Hepatocyte (in vitro differentiated cells): Measurements from ENCODE around the gene TLCD1.

Experiments used
- CTCF ChIP-seq: fragments of 200-600 bp; sonication (generic); IDR thresholded peaks from 2 replicates; pipeline ENCODE4 v1.5.1; 2016; ENCODE audit warnings: antibody characterized with exemption, mild to moderate bottlenecking; ENCODE audit not compliant: poor library complexity
- EZH2 ChIP-seq: fragments of 200-600 bp; sonication (generic); IDR thresholded peaks from 2 replicates; pipeline ENCODE4 v1.6.1; 2016; ENCODE audit warnings: antibody characterized with exemption, mild to moderate bottlenecking, borderline replicate concordance

DNA sequence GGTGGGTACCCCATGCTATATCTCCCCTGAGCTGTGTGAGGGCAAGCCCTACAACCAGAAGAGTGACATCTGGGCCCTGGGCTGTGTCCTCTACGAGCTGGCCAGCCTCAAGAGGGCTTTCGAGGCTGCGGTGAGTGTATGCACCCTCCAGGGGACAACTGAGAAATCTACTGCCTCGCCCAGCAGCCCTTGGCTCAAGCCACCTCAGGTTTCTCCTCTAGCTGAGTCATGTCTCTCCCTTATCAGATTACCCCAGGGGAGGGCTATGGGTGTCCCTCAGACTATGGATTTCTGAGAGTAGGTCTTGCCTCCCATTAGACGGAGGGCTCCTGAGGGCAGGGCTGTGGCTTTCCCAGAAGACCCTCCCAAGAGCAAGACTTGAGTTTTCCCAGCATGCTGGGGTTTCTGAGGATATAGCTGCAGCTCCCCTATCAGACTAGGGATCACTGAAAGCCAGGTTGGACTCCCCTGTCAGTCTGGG, 9.2 kb upstream of the TLCD1 start:
- TF ChIP-seq CTCF (no peak), EZH2 (no peak)
